Naive B cell (primary cell): ENCODE data around the gene KLF1. TPM values are rescaled to one million over a fixed set of nuclear protein-coding genes. Genes with fewer than 3 reads are reported as not detected.
"Not testable (repeated sequence)": the region's sequence is repeated elsewhere in the genome, so short reads cannot be mapped to it uniquely, and the experiment has no call there.

ENCODE experiments used
- ATAC-seq, 2 donors: fragments of 150-1000 bp; cut with Tn5 transposase; 2 replicates each; pipeline ENCODE4 v1.10.0; 2021; ENCODE audit warnings: low read depth in 2 of 2, mild to moderate bottlenecking in 2 of 2, moderate library complexity in 2 of 2
- DNase-seq: peaks from one replicate; pipeline ENCODE4 v3.0.0; 2022
- H3K27ac Mint-ChIP-seq, 6 donors: one replicate each; pipeline ENCODE4 v1.8.0; 2020 to 2022; ENCODE audit warnings: mild to moderate bottlenecking in 6 of 6, mixed read lengths in 6 of 6, moderate library complexity in 5 of 6, inconsistent platforms in 2 of 6
- H3K27me3 Mint-ChIP-seq, 3 donors: one replicate each; pipeline ENCODE4 v1.8.0; 2021 to 2022; ENCODE audit warnings: mixed read lengths in 3 of 3, mild to moderate bottlenecking in 1 of 3
- H3K36me3 Mint-ChIP-seq, 2 donors: one replicate each; pipeline ENCODE4 v1.8.0; 2020 to 2022; ENCODE audit warnings: mixed read lengths in 2 of 2, inconsistent platforms in 1 of 2, mild to moderate bottlenecking in 1 of 2
- H3K4me1 Mint-ChIP-seq, 3 donors: one replicate each; pipeline ENCODE4 v1.8.0; 2020 to 2022; ENCODE audit warnings: mixed read lengths in 3 of 3, inconsistent platforms in 1 of 3, mild to moderate bottlenecking in 1 of 3, moderate library complexity in 1 of 3
- H3K4me3 Mint-ChIP-seq, 8 donors: one replicate each; pipeline ENCODE4 v1.8.0; 2020 to 2022; ENCODE audit warnings: mild to moderate bottlenecking in 8 of 8, mixed read lengths in 8 of 8, moderate library complexity in 8 of 8, inconsistent platforms in 2 of 8
- H3K9me3 Mint-ChIP-seq, 7 donors: one replicate each; pipeline ENCODE4 v1.8.0; 2020 to 2022; ENCODE audit warnings: mixed read lengths in 7 of 7, mild to moderate bottlenecking in 5 of 7, inconsistent platforms in 2 of 7, moderate library complexity in 1 of 7
- polyA plus RNA-seq, 6 donors: library from polyadenylated mRNA; unstranded; fragments of 300-500 nt; fragmentation: Illumina TruSeq; gene quantifications; one replicate each; pipeline ENCODE4 v1.2.3, GENCODE V29; 2021; ENCODE audit warnings: low read depth in 6 of 6

The KLF1 gene
- polyA plus RNA-seq, 6 donors from 2014 or later, result not detected

DNA sequence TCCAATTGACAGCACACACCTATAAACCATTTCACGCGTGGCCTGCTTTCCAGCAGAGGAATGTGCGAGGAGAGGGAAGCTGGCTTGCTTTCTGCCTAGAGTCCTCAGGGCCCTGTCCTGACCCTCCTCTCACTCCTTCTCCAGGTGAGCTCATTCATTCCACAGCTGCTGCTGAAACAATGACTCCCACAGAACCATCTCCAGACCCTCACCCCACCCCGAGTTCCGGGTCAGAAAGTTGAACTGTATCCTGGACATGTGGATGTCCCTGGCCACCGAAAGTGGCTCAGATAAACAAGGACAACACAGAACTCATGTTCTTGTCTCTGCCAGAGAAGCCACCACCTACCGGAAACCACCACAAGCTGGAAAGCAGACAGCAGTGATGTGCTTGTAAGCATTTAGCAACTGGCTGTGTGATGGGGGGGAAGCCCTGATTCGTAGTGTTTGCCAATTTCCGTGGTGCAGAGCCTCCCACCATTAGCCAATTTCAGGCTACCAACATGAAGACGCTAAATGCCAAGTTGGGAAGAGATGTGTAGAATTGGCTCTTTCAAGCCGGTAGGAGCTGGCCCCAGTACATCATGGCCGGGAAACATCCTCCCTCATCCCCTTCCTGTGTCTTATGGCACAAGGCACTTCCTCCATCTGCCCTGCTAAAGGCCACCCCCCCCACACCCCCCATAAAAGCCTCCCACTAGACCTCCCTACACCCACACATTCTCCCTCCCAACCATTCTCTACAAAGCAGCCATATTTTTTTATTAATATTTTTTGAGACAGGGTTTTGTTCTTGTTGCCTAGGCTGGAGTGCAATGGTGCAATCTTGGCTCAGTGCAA is 27.1 kb upstream of the KLF1 start:
- Mint-ChIP-seq H3K4me3 (peak overlapping the region in 6 of 8 donors; percentile 27 to 68 (median 56)), H3K27ac (peak overlapping the region; percentile 23 to 95 (median 63)), H3K27me3 (no peaks in the 10 kb centered on the region), H3K9me3 (no peaks in the 10 kb centered on the region), H3K36me3 (no peaks in the 10 kb centered on the region), H3K4me1 (peaks cover 11 to 24% (median 21%) of the 10 kb centered on the region in 3 donors)
- ATAC-seq (peak; percentile 79 to 84), DNase-seq (no peak)

- ATAC-seq, result no peak
- H3K27me3 Mint-ChIP-seq, result no peaks in the 10 kb centered on the region
- H3K4me3 Mint-ChIP-seq, result peak overlapping the region in 2 of 8 donors; percentile 24 to 53
- no peaks in the 10 kb centered on the region for H3K36me3 Mint-ChIP-seq
- peaks cover 9 to 17% (median 17%) of the 10 kb centered on the region in 3 donors for H3K4me1 Mint-ChIP-seq
- DNase-seq, result no peak
- H3K27ac Mint-ChIP-seq, result no peak overlapping the region
- no peaks in the 10 kb centered on the region for H3K9me3 Mint-ChIP-seq
These were observed 26.1 kb upstream of the KLF1 start for GRCh38 chr19:12913011-12913561.

- H3K4me3 Mint-ChIP-seq, result no peak overlapping the region
These were observed 25.6 kb upstream of the KLF1 start for GRCh38 chr19:12912571-12912970.

DNA sequence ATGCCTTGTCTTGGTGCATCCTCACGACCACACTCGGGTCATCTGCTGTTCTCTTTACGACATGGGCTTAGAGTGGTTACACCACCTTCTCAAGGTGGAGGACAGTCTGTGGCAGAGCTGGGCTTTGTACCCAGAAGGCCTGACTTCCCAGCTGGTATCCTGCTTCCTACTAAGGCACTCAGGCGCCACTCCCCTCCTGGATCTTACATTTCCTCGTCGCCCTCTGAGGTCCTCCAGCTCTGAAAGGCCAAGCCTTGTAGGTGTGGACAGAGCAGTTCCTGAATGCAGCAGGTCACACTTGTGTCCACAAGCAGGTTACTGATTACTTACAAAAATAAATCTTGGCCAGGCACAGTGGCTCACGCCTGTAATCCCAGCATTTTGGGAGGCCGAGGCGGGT is 20.2 kb upstream of the KLF1 start:
- no peaks in the 10 kb centered on the region for H3K4me1 Mint-ChIP-seq
- no peak for DNase-seq
- no peak for ATAC-seq
- H3K27me3 Mint-ChIP-seq, result no peaks in the 10 kb centered on the region
- no peak overlapping the region for H3K27ac Mint-ChIP-seq
- H3K4me3 Mint-ChIP-seq, result no peak overlapping the region
- no peaks in the 10 kb centered on the region for H3K9me3 Mint-ChIP-seq
- H3K36me3 Mint-ChIP-seq, result no peaks in the 10 kb centered on the region

More at GRCh38 chr19:12912571-12912970, 25.6 kb upstream of the KLF1 start:
- ATAC-seq (no peak), DNase-seq (no peak)
- Mint-ChIP-seq H3K4me1 (peaks cover 9 to 17% (median 17%) of the 10 kb centered on the region in 3 donors), H3K27me3 (no peaks in the 10 kb centered on the region), H3K36me3 (no peaks in the 10 kb centered on the region), H3K27ac (no peak overlapping the region), H3K9me3 (no peaks in the 10 kb centered on the region)

- Mint-ChIP-seq H3K27me3 (no peaks in the 10 kb centered on the region), H3K4me1 (peaks cover 0 to 1% (median 0%) of the 10 kb centered on the region in 3 donors), H3K9me3 (no peaks in the 10 kb centered on the region), H3K36me3 (peaks cover 0 to 3% of the 10 kb centered on the region in 2 donors), H3K27ac (peak overlapping the region in 2 of 6 donors; percentile 60 to 61), H3K4me3 (no peak overlapping the region)
- ATAC-seq (no peak), DNase-seq (no peak)
These were observed 13.0 kb upstream of the KLF1 start for GRCh38 chr19:12899891-12900518.

DNA sequence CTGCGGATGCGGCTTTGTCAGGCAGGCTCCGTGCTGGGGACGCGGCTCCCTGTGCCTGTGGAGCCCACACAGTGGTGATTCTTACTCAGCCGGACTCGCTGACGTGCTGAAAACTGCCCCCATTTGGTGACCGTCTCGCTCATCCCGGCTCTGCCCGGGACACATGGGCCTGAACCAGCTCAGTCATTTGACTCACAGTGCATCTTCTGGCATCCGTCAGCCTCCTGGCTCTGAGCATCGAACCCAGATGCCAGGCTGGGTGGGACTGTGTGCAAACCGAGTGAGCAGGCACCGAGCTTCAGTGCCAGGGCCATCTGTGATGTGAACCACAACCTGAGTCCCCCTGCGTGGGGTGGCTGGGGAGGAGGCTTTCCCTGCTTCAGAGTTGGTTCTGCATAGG is 9.5 kb upstream of the KLF1 start:
- Mint-ChIP-seq H3K27me3 (no peaks in the 10 kb centered on the region), H3K9me3 (no peaks in the 10 kb centered on the region), H3K36me3 (peaks cover 10 to 15% of the 10 kb centered on the region in 2 donors), H3K4me1 (peaks cover 10 to 15% (median 11%) of the 10 kb centered on the region in 3 donors), H3K4me3 (no peak overlapping the region), H3K27ac (no peak overlapping the region)
- ATAC-seq (no peak), DNase-seq (no peak)

DNA sequence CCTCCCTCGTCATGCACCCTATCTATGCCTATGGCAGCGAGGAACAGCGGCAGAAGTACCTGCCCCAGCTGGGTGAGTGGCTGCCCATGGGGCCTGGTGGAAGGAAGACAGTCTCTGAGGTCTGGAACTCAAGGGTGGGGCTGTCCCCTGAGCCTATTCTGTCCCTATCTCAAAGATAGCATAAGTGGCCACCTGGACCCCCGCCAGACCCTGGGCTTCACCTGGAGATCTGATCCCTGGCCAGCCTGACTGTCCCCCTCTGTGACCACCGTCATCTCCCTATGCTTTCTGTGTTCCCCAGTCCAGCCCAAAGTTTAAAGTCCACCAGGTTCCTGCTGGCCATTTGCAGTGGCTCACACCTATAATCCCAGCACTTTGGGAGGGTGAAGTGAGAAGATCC is 6.6 kb upstream of the KLF1 start:
- Mint-ChIP-seq H3K36me3 (peaks cover 10 to 15% of the 10 kb centered on the region in 2 donors), H3K4me3 (peak overlapping the region in 5 of 8 donors; percentile 57 to 96 (median 66)), H3K9me3 (no peaks in the 10 kb centered on the region), H3K4me1 (peaks cover 22 to 36% (median 23%) of the 10 kb centered on the region in 3 donors), H3K27me3 (no peaks in the 10 kb centered on the region), H3K27ac (peak overlapping the region in 1 of 6 donors; percentile 31)
- no peak for DNase-seq
- ATAC-seq, result no peak

DNA sequence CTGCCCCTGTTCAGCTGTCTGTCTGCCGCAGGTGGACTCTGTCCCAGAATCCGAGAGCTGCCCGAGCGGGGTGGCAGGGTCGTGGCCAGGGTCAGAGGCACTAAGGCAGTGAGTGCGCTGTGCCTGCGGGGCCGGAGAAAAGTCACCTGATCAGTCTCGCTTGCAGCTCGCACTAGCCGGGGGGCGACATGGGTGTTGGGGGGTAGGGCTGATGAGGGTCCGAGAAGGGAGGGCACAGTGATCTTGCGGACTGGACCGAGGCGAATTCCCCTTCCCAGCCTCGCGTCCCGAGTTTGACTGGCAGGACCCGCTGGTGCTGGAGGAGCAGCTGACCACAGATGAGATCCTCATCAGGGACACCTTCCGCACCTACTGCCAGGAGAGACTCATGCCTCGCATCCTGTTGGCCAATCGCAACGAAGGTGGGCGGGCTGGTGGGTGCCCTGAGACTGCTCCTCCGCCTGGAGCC is 4.6 kb upstream of the KLF1 start:
- DNase-seq, result no peak
- H3K27ac Mint-ChIP-seq, result peak overlapping the region; percentile 96 to 100 (median 98)
- H3K4me3 Mint-ChIP-seq, result peak overlapping the region; percentile 96 to 100 (median 98)
- no peaks in the 10 kb centered on the region for H3K27me3 Mint-ChIP-seq
- no peak for ATAC-seq
- no peaks in the 10 kb centered on the region for H3K9me3 Mint-ChIP-seq
- peaks cover 10 to 15% of the 10 kb centered on the region in 2 donors for H3K36me3 Mint-ChIP-seq
- peaks cover 22 to 36% (median 23%) of the 10 kb centered on the region in 3 donors for H3K4me1 Mint-ChIP-seq

DNA sequence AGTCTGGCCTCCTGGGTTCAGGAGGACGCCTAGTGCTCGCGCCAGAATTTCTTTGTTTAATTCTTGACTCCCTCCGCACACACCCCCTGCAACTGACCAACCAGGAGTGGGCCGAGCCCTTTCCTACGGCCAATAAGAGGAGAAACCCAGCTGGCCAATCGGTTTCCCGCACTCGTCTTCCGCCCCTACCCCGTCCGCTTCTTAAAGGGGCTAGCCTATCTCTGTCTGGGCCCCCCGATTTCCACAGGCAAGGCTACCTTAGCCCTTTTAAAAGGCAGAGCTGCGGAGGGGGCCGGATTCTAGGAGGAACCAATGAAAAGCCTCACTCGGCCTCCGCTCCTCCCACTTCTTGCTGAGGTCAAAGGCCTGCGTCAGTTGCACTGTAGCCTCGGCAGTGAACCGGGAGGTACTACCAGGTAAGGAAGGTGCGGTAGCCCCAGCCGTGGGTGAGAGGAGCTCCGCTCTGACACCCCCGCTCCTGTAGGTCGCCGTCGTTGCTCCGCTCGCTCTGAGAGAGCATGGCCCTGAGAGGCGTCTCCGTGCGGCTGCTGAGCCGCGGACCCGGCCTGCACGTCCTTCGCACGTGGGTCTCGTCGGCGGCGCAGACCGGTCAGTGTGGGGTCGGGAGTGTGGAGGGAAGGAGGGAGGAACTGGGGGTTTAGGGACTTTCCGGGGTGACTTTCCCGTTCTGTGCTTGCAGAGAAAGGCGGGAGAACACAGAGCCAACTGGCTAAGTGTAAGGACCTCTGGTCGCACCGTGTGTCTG is 4.0 kb upstream of the KLF1 start, which contains the start of gene GCDH:
Gene GCDH (plus strand): TSS at position 374 of the 766 bp plus-strand sequence. CDS start 145 bp downstream, at position 519.
- peak within 1 kb of the TSS; percentile 96 to 100 (median 98) for H3K27ac Mint-ChIP-seq
- DNase-seq, result peak; percentile 97
- H3K36me3 Mint-ChIP-seq, result peaks cover 10 to 15% of the 10 kb centered on the region in 2 donors
- no peaks in the 10 kb centered on the region for H3K9me3 Mint-ChIP-seq
- peak; percentile 86 to 88 for ATAC-seq
- H3K27me3 Mint-ChIP-seq, result no peaks in the 10 kb centered on the region
- H3K4me3 Mint-ChIP-seq, result peak within 1 kb of the TSS; percentile 96 to 100 (median 98)
- peaks cover 22 to 40% (median 23%) of the 10 kb centered on the region in 3 donors for H3K4me1 Mint-ChIP-seq

GRCh38 chr19:12890299-12890786 is 3.3 kb upstream of the KLF1 start:
- not testable (repeated sequence) for DNase-seq, H3K9me3 Mint-ChIP-seq, H3K27me3 Mint-ChIP-seq
- Mint-ChIP-seq H3K4me3 (peak overlapping the region; percentile 96 to 100 (median 98)), H3K4me1 (peaks cover 22 to 40% (median 23%) of the 10 kb centered on the region in 3 donors), H3K36me3 (peaks cover 10 to 15% of the 10 kb centered on the region in 2 donors), H3K27ac (peak overlapping the region; percentile 91 to 100 (median 98))
- ATAC-seq, result peak; percentile 0 to 1

- H3K4me3 Mint-ChIP-seq, result no peak overlapping the region
- peaks cover 0 to 6% (median 0%) of the 10 kb centered on the region in 7 donors for H3K9me3 Mint-ChIP-seq
- ATAC-seq (no peak), DNase-seq (no peak)
- no peaks in the 10 kb centered on the region for H3K27me3 Mint-ChIP-seq
- no peaks in the 10 kb centered on the region for H3K36me3 Mint-ChIP-seq
- H3K27ac Mint-ChIP-seq, result peak overlapping the region in 1 of 6 donors; percentile 12
- H3K4me1 Mint-ChIP-seq, result peaks cover 23 to 43% (median 30%) of the 10 kb centered on the region in 3 donors
These were observed 1.1 kb upstream of the KLF1 start for GRCh38 chr19:12888006-12888603.

- H3K27me3 Mint-ChIP-seq, result no peaks in the 10 kb centered on the region
- H3K36me3 Mint-ChIP-seq, result no peaks in the 10 kb centered on the region
- H3K4me1 Mint-ChIP-seq, result peaks cover 22 to 46% (median 29%) of the 10 kb centered on the region in 3 donors
- no peak overlapping the region for H3K27ac Mint-ChIP-seq
- peaks cover 0 to 13% (median 5%) of the 10 kb centered on the region in 7 donors for H3K9me3 Mint-ChIP-seq
- no peak for DNase-seq
- H3K4me3 Mint-ChIP-seq, result peak overlapping the region; percentile 16 to 85 (median 70)
- ATAC-seq, result no peak
These were observed 391 bp downstream of the KLF1 start for GRCh38 chr19:12886651-12886968.
